Stimulated activated CD8-positive, alpha-beta memory T cell treated with anti-CD3 and anti-CD28 coated beads, Interleukin-12 subunit alpha, Interleukin-12 subunit beta, amount 100 ng/mL, for 4 hours (primary cell): Measurements from ENCODE around the gene PCGF2.

ENCODE experiments used
- DNase-seq: peaks from one replicate; pipeline ENCODE4 v3.0.0-alpha.2; 2020; ENCODE audit warnings: low read depth

The PCGF2 gene

DNA sequence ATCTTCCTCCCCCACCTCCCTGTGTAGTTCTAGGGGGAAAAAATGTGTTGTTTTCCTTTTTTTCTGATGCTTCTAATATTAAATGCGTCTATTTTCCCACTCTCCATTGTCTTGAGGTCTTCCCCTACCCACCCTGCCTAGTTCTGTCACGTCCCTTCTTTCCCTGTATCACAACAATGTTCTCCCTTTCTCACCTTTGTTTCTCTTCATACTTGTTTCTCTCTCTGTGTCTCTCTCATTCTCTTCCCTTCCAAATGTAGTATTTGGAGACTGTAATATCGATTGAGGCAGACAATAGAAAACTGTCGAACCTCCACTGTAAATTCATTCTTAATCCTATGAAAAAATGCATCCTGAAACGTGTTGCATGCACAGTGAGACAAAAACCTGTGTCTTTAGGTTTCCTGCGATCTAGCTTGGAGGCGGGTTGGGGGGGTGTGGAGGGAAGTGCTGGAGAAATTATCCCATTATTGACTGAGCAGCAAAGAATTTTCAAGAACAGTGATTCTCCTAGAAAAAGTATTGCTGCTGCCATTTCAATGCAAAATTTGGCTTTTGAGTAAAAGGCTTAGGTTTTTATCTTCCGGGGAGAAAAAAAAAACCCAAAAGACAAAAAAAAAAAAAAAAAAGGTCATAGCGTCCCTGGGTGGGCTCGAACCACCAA is 3.1 kb upstream of the PCGF2 start:
- no peak for DNase-seq

DNA sequence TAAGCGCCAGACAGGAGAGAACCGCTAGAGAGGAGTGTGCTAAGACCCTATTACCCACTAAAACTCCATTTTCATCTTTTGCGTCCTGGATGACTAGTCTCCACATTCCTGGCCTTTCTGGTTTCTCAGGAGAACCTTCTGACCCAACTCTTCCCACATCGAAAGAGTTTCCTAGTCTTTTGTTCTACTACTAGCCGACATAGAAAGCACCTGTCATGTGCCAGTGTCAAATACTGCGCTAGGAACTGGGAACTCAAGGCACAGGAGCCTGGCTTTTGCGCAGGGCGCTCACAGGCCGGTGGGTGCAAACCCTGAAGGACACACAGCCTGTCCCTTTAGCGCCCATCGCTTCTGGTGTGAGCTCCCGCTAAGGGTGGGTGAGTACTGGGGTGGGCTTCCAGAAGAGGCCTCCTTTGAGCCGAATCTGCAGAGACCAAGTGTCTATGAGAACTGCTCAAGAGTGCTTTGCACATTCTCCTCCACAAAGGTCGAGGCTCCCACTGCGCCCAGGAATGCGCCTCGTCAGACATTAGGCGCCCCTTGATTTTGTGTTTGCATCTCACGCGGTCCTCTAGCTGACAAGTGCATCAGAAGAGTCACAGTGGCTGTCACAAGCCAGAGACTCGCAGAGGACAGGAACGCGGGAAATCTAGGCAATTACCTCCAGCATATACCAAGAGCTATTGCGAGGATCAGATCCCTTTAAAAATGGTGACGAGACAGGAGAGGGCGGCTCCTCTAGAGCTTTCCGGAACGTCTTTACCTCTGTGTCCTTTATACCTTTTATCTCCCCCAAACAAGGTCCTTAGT is 2.4 kb upstream of the PCGF2 start:
- no peak for DNase-seq

DNA sequence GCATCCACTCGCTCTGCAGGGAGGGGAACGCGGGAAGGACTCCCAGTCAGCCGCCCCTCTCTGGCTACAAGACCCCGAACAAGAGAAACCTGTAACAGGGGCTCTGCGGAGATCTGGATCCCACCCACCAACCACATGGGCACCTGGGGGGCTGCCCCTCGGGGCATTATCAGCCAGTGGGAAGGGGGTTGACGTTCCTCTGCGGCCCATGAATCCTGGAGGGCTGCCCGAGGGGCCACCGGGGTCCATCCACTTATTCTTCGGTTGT is 1.8 kb upstream of the PCGF2 start:
- DNase-seq: no peak

DNA sequence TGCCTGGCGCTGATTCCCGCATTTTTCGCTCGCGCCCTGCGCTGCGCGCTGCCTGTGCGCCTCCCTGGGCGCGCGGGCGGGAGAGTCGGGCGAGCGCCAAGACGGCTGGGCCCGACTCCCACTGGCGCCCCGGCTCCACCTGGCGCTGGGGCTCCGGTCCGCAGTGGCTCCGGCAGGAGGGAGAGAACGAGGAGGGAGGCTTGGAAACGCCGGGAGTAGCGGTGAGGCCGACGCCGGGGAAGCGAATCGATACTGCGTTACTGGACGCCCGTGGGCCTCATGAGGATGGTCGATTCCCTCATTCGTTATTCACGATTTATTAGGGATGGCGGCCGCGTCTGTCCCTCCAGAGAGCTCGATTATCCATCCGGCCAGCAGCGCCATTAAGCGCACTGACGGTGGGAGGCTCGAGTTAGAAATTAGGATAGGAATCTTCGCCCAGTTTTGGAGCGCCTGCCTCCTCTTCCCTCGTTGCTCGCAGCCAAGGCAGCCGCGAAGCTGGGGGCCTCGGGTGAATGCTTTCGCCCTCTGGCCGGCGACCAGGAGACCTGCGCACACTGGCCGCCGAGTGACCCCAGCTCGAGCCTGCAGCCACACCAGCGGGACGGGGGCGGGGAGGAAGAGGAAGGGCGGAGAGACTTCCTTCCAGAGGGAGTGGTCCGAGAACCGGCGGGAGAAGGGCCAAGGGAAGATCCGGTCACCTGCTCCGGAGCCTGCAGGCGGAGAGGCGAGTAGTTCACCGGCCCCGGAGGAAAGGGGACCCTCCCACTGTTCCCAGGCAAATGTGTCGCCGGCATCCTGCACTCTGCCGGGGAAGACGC is 1.3 kb upstream of the PCGF2 start:
- DNase-seq: no peak

DNA sequence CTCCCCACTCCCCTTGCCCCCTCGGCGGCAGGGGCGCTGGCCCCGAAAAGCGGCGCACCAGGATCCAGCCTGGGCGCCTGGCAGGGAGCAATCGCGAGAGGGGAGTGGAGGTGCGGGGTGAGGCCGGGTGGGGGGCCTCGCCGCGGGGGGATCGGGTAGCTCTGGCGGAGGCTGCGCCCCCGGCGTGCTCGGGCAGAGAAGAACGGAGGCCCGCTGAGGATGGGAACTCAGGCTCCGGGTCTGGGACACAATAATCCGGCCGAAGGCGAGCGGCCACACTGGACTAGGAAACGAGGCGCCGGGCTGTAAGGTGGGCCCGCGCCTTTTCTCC is 721 bp upstream of the PCGF2 start:
- DNase-seq: no peak

DNA sequence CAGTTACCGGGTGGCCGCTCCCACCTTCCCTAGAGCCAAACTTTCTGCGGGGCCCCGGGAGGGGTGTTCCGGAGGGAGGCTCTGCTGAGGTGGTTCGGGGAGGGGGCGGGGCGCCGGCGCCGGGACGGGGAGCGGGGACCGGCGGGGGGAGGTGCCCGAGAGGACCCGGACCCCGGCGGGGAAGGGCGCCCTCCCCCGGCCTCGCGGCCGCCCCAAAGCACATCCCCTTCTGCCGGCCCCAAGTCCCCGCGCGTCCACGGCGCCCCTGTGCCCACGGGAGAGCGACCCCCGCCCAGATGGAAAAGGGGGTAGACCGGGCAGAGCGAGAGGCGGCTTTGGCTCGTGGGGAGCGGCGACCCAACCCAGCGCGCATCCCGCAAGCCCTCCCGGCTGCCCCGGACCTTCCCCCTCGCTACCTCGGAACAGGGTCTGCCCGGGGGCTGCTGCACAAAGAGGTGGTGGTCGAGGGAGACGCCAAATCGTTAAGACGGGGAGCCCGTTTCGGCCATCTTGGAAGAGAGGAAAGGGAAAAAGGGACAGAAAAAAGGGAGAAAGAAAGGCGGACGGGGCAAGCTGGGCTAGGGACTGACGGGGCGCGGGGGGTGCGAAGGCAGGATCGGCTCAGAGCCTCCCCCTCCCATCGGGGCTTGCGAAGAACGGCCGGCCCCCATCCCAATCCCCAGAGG is 530 bp downstream of the PCGF2 start:
- DNase-seq: no peak

DNA sequence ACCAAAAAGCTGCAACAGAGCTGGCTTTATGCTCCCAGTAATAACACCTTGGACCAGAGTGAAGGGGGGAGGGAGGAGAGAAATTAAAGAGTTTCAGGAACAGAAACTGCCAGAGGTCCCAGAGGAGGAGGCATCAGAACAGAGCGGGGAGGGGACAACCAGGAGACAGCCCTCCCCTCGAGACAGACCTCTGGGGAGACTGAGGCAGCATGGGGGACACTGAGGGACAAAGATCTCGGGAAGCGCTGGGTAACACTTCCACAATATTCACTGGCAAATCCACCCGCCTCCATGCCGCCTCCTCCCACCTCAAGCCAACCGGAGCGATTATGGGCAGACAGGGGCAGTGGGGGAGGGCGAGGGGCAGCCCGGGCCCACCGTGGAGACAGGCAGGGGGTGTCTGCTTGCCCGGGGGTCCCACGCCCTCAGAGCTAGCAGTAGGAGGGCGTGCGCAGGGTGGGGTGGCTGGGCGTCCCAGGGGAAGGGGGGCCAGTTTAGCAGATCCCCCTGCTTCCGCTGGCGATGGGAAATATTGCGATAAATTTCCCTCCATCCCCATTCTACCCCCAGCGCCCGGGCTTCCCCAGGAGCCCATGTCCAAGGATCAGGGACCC is 1.2 kb downstream of the PCGF2 start:
- no peak for DNase-seq

DNA sequence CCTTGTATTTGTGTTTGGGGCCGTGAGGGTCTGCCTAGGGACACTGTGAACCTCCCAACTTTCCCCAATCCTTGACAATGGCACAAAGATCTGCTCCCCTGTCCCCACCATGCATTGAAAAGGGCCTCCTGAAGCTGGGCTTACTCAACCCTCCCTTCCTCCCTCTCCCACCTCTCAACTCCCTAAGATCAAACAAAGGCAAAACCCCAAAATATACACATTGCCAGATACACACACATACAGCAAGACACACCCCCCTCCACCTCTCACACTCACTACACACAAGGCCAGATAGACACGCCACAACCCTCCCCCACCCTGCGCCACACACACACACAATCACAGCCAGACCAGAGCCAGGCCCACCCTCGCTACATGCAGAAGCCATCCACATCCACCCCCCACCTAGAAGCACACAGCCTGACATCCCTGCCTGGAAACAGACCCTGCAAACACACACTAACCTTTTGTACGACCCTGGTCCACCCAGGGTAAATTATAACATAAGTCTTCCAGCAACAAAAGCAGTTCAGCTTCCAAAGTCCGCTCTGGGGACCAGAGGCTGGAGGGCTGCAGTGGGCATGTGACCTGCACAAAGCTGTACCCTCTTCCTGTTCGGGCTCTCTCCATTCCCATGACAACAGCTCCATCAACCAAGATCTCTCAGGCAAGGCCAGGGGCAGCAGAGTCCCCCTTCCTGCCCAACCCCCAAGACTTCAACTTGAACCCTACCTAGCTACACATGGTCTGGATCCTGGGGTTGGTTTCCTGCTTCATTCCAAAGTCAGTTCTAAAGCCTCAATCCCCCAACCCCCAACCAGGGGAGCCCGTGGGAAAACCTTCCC is 1.9 kb downstream of the PCGF2 start:
- DNase-seq: no peak

DNA sequence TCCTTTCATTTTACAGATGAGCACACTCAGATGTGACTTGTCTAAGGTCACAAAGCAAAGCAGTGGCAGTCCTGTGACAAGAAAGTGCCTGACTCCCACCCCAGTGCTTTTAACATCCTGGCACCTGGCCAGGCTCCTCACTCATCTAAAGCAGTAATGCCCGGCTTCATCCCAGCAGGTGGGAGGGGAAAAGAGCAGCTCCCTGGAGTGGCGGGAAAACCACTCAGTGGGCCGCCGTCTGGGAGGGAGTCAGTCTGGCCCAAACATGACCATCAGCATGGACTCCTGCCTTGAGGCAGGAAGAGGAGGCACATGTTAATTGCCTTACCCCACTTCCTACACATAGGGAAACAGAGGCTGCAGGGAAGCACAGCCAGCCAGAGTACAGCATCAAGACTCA is 2.6 kb downstream of the PCGF2 start:
- DNase-seq: no peak

DNA sequence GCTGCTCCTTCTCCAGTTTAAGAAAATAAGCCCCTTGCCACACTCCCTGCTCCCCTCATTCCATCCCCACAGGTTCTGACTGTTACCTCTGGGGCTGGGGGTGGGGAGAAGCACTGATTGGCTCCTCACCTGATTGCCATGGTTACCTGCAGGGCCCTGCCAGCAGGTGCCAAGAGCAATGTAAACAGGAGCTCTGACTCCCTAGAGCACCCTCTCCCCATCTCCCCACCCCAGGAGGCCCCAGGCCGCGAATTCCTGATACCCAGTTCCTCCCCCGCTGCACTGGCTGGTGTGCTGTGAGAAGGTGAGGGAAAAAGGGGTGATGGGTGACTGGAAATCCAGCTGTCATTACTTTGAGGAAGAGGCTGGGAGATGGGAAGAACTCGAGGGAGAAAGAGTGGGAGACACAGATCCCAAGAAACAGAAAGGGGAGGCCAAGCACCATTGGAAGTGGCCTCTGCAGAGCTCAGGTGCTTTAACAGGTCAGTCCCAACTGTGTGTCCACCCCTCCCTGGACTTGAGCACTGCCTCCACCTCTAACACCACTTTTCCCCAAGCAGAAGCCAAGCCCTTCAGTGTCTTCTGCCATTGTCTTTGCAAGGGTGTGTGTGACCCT is 4.5 kb downstream of the PCGF2 start:
- no peak for DNase-seq

DNA sequence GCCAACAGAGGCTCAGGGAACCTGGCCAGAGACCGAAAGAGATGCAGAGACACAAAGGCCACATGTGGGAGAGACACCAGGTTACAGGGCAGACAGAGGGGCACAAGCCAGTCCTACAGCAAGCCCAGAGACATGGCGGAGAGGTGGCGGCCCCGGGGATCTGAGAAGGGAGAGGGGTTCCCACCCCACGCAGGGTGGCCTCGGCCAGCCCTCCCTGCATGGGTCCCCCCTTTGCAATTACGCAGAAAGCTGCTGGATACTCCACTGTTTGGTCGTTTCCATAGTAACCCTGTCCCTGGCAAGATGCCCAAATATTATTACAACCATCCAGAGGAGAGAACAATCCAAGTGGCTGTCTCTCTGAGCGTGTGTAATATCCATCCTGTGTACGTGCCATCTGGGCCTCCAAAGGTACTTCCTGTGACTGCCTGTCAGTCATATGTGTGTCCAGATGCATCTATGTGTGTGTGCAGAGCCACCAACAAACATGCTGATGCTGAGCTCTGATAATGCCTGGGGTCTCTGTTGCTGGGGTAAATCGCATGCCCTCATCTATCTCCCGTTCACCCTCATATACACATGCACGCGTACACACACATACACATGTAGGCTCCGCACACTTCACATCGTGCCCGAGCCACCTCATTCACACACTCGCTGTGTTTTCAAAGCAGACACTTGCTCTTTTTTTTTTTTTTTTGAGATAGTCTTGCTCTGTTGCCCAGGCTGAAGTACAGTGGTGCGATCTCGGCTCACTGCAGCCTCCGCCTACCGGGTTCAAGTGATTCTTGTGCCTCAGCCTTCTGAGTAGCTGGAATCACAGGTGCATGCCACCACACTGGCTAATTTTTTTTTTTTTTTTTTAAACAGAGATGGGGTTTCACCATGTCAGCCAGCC is 5.5 kb downstream of the PCGF2 start:
- no peak for DNase-seq

DNA sequence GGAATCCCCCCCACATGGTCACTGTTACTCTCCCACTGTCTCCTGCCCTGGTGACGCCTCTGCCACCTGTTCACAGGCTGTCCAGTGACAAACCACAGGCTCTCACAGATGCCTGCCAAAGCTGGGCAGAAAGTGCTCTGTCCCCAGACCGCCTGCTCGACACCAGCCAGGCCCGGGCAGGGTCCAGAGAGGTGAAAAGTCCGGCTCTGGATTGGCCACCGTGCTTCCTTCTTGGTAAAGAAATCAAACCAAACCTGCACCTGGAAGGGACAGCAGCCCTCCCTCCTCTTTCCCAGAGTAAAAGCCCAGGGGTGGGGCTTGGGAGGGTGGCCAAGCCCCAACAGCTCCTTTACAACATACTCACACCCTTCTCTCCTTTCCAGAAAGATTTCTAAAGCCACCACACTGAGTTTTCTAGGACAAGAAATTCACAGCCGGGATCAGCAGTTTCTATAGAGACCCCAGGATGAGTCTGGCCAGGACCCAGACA is 6.2 kb downstream of the PCGF2 start:
- DNase-seq: no peak

DNA sequence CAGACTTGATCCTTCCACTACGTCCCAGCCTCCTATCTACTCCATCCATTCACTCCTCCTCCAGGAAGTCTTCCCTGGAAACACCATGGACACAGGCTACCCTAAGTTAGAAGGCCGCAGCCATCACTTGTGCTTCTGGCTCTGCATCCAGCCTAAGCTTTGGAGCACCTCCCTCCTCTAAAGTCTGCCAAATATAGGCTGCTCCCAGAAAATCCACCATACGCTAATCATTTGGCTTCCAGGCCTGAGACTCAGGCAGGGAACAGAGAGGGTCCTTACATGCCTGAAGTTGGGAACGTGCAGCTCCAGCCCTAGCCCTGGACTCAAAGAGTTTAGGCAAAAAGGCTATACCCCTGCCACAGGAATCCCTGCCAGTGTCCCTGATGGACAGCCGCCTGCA is 6.7 kb downstream of the PCGF2 start:
- DNase-seq: no peak

DNA sequence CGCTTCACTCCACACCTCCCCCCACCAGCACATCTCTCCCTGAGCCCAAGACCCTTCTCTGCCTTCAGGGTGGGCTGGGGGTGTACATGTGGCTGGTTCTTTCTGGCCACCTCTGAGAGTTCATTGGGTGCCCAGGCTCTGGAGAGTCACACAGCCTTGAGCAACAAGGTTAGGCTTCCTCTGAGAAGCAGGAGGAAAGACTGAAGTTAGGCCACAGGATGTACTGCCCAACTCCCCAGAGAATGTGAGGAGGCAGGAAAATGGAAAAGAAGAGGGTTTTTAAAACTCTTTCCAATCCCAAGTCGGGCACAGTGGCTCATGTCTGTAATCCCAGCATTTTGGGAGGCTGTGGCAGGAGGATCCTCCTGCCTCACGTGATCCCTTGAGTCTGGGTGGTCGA is 7.3 kb downstream of the PCGF2 start:
- DNase-seq: no peak

DNA sequence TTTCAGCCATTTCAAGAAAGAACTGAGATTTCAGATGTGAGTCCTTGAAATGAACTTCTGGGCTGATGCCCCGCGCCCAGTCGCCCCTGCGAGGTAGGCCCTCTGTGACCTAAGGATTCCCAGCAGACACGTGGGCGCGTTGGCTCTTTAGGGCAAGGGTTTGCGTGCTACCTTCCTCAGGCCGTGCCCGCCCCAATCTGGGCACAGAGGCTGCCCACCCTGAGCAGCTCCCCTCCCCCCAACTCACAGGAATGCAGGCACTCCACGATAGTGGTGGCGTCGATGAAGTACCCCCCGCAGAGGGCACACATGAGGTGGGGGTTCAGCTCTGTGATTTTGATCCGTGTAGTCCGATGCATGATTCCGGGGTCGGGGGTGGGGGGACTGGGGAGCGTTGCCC is 8.1 kb downstream of the PCGF2 start:
- no peak for DNase-seq

DNA sequence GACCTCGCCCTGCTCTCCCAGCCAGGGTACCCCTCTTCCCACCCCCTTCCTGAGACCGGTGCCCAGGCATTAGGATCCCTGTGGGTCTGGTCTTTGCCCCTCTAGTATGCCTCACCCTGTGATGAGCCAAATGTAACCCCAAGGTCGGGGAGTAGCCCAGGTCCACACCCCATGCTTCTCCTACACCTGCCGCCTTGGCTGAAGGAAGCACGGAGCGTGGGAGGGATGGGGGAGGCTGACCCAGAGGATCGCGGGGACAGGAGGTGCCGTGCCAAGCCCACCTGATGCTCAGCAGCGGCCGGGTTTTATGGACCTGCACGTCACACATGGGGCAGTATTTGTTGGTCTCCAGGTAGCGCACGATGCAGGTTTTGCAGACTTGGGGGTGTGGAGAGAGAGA is 8.8 kb downstream of the PCGF2 start:
- no peak for DNase-seq

DNA sequence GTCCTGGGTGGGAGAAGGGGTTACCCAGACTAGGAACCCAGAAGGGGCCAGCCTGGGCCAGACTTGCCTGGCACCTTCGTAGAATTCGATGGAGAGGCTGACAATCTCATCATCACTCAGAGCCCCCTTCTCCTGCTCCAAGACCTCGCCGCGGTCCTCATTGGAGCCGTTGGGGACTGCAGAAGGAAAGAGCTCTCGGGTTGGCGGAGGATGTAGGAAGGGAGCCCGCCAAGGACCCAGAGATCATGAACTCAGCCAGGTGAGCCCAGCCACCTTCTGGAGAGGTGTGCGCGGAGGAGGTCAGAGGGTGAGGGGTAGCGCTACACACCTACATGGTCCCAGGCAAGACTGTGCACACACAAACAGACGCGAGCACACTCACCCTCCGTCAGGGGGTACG is 9.4 kb downstream of the PCGF2 start:
- no peak for DNase-seq

DNA sequence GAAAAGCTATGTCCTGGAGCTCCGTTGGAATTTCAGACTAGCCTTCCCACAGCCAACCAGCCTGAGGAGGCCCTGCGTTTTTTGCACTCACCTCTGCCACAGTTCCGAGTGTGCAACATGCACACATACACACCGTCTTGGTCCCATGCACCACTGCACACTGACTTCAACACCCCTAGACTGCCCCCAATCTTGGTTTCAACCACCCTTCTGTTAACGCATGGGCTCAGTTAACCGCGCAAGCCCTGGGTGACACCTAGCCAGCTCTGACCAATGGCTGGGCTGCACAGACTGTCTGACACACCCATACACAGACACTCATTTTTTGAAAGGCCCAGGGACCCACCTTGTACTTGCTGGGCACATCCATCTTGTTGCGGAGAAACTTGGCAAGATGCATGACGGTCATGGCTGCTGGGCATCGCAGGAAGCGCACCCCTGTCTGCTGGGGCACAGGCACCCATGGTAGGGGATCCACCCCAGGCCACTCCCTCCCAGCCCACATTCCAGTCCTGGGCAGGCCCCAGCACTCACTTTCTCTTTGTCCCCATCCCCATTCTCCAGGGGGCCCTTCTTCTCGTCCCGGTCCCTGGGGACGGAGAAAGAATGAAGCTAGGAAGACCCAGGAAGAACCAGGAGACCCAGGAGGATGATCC is 10.0 kb downstream of the PCGF2 start:
- DNase-seq: no peak
